Neural progenitor cell (in vitro differentiated cells): ENCODE data around the gene KPNA6. TPM values are rescaled to one million over a fixed set of nuclear protein-coding genes. Genes with fewer than 3 reads are reported as not detected.
A peak's percentile ranks its signal among the peaks of the same experiment; 100 is the strongest.

ENCODE experiments used
- DNase-seq: peaks from one replicate; pipeline ENCODE4 v3.0.0-alpha.2; 2016; ENCODE audit warnings: low spot score
- H2AFZ ChIP-seq: fragments of 200-600 bp; sonication (generic); replicated peaks from 2 replicates; pipeline ENCODE4 v1.6.1; 2016; ENCODE audit warnings: antibody characterized with exemption
- H3F3A ChIP-seq: fragments of 200-600 bp; sonication (generic); 2 replicates; pipeline ENCODE4 v1.6.1; 2016; ENCODE audit warnings: antibody characterized with exemption, low read depth
- H3K27ac ChIP-seq: fragments of 200-600 bp; sonication (generic); 2 replicates; pipeline ENCODE4 v1.5.1; 2016; ENCODE audit warnings: mild to moderate bottlenecking
- H3K27me3 ChIP-seq: fragments of 200-600 bp; sonication (generic); 2 replicates; pipeline ENCODE4 v1.6.1; 2016; ENCODE audit warnings: mild to moderate bottlenecking, moderate library complexity
- H3K36me3 ChIP-seq: fragments of 200-600 bp; sonication (generic); 2 replicates; pipeline ENCODE4 v1.5.1; 2016
- H3K4me1 ChIP-seq: fragments of 200-600 bp; sonication (generic); 2 replicates; pipeline ENCODE4 v1.6.1; 2016; ENCODE audit warnings: mixed run types
- H3K4me2 ChIP-seq: fragments of 200-600 bp; sonication (generic); 2 replicates; pipeline ENCODE4 v1.6.1; 2016
- H3K4me3 ChIP-seq: fragments of 200-600 bp; sonication (generic); 2 replicates; pipeline ENCODE4 v1.5.1; 2016
- H3K79me2 ChIP-seq: fragments of 200-600 bp; sonication (generic); 2 replicates; pipeline ENCODE4 v1.6.1; 2016; ENCODE audit warnings: low read depth
- H3K9ac ChIP-seq: fragments of 200-600 bp; sonication (generic); 2 replicates; pipeline ENCODE4 v1.6.1; 2016
- H3K9me3 ChIP-seq: fragments of 200-600 bp; sonication (generic); 2 replicates; pipeline ENCODE4 v1.5.1; 2016; ENCODE audit warnings: low read depth
- H4K20me1 ChIP-seq: fragments of 200-600 bp; sonication (generic); 2 replicates; pipeline ENCODE4 v1.6.1; 2016; ENCODE audit warnings: low read depth
- H3K27ac Mint-ChIP-seq: 3 replicates; pipeline ENCODE4 v1.8.0; 2021; ENCODE audit warnings: mixed read lengths
- H3K27me3 Mint-ChIP-seq: 2 replicates; pipeline ENCODE4 v1.8.0; 2022; ENCODE audit warnings: low read depth, mild to moderate bottlenecking, inconsistent platforms, moderate library complexity, mixed read lengths; ENCODE audit not compliant: insufficient read depth
- H3K36me3 Mint-ChIP-seq: 3 replicates; pipeline ENCODE4 v1.8.0; 2021; ENCODE audit warnings: mixed read lengths
- H3K4me1 Mint-ChIP-seq: 3 replicates; pipeline ENCODE4 v1.8.0; 2021; ENCODE audit warnings: mixed read lengths
- H3K4me3 Mint-ChIP-seq: 3 replicates; pipeline ENCODE4 v1.8.0; 2021; ENCODE audit warnings: mild to moderate bottlenecking, moderate library complexity, mixed read lengths
- H3K9me3 Mint-ChIP-seq: 3 replicates; pipeline ENCODE4 v1.8.0; 2020; ENCODE audit warnings: mixed read lengths
- CTCF ChIP-seq: fragments of 200-600 bp; sonication (generic); IDR thresholded peaks from 2 replicates; pipeline ENCODE4 v1.5.1; 2017; ENCODE audit warnings: antibody characterized with exemption, mild to moderate bottlenecking
- EZH2 ChIP-seq: fragments of 200-600 bp; sonication (generic); IDR thresholded peaks from 2 replicates; pipeline ENCODE4 v1.6.1; 2017; ENCODE audit warnings: antibody characterized with exemption, mild to moderate bottlenecking, moderate library complexity
- EZH2phosphoT487 ChIP-seq: fragments of 200-600 bp; sonication (generic); IDR thresholded peaks from 2 replicates; pipeline ENCODE4 v1.6.1; 2017; ENCODE audit warnings: antibody characterized with exemption
- total RNA-seq: library from RNA; depleted of rRNA; stranded (reverse); fragments of >200 nt; gene quantifications from 2 replicates; pipeline ENCODE4 v1.2.3, GENCODE V29; 2015; ENCODE audit warnings: low replicate concordance

Gene KPNA6
- total RNA-seq, 1 donor from 2014 or later, result 69.3 TPM

DNA sequence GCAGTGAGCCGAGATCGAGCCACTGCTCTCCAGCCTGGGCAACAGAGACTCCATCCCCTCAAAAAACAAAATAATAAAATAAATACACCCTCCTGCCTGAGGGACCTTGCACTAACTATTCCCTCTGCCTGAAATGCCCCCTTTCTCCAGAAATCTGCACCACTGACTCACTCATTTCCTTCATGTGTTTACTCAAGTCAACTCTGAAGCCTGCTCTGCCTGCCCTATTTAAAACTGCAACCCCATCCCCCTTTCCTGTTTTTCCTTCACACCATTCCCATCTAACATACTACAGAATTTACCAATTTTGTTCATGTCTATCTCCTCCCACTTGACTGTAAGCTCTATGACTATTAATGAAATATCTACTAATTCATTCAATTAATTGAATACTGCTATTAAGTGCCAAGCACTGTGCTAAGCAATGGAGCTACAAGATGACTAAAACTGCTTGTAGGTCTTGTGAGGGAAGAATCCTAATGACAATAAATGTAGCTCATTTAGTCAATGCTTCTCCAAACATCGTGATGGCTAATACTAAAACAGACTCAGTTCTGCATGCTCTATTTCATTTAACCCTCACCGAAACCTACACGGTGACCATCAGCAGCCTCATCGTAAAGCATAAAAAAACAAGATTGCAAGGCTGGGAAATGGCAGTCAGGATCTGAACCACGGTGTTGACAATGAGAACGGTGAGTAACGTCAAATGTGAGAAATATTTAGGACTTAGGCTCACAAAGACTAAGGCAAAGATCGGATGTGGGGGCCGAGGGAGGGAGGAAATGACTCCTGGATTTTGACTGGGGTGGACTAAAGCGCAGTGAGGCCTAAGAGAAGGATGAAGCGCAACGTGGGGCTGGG, 35.9 kb upstream of the KPNA6 start:
- H2AFZ ChIP-seq, result peak overlapping the region; percentile 67
- peaks cover 14% of the 10 kb centered on the region for H4K20me1 ChIP-seq
- H3F3A ChIP-seq, result peaks cover 37% of the 10 kb centered on the region
- no peaks in the 10 kb centered on the region for H3K36me3 ChIP-seq
- H3K79me2 ChIP-seq, result peaks cover 18% of the 10 kb centered on the region
- TF ChIP-seq CTCF, result no peak
- TF ChIP-seq EZH2phosphoT487, result no peak
- peaks cover 27% of the 10 kb centered on the region for H3K4me1 Mint-ChIP-seq
- H3K36me3 Mint-ChIP-seq, result peaks cover 4% of the 10 kb centered on the region
- H3K4me2 ChIP-seq, result peak overlapping the region; percentile 87
- peaks cover 6% of the 10 kb centered on the region for H3K27me3 Mint-ChIP-seq
- peak overlapping the region; percentile 94 for H3K27ac ChIP-seq
- H3K27ac Mint-ChIP-seq, result peak overlapping the region; percentile 84
- peak overlapping the region; percentile 86 for H3K4me3 ChIP-seq
- H3K9ac ChIP-seq, result peak overlapping the region; percentile 50
- peak overlapping the region; percentile 87 for H3K4me3 Mint-ChIP-seq
- no peaks in the 10 kb centered on the region for H3K27me3 ChIP-seq
- DNase-seq, result no peak
- no peaks in the 10 kb centered on the region for H3K9me3 Mint-ChIP-seq
- H3K9me3 ChIP-seq, result no peaks in the 10 kb centered on the region
- peaks cover 34% of the 10 kb centered on the region for H3K4me1 ChIP-seq

- peaks cover under 1% of the 10 kb centered on the region for H3K27me3 Mint-ChIP-seq
- H3F3A ChIP-seq, result peaks cover 30% of the 10 kb centered on the region
- DNase-seq, result peak; percentile 99
- H3K79me2 ChIP-seq, result peaks cover 18% of the 10 kb centered on the region
- no peaks in the 10 kb centered on the region for H3K9me3 Mint-ChIP-seq
- H3K27ac ChIP-seq, result peak within 1 kb of the TSS; percentile 94
- no peaks in the 10 kb centered on the region for H3K9me3 ChIP-seq
- peak within 1 kb of the TSS; percentile 67 for H2AFZ ChIP-seq
- peak within 1 kb of the TSS; percentile 87 for H3K4me2 ChIP-seq
- H3K4me1 ChIP-seq, result peaks cover 34% of the 10 kb centered on the region
- peaks cover 29% of the 10 kb centered on the region for H3K4me1 Mint-ChIP-seq
- H3K27me3 ChIP-seq, result no peaks in the 10 kb centered on the region
- H3K36me3 Mint-ChIP-seq, result peaks cover 10% of the 10 kb centered on the region
- peaks cover 14% of the 10 kb centered on the region for H4K20me1 ChIP-seq
- H3K27ac Mint-ChIP-seq, result peak within 1 kb of the TSS; percentile 88
- peak within 1 kb of the TSS; percentile 61 for H3K9ac ChIP-seq
- TF ChIP-seq EZH2phosphoT487, result no peak
- TF ChIP-seq EZH2, result no peak
- TF ChIP-seq CTCF, result no peak
- peak within 1 kb of the TSS; percentile 86 for H3K4me3 ChIP-seq
- no peaks in the 10 kb centered on the region for H3K36me3 ChIP-seq
- H3K4me3 Mint-ChIP-seq, result peak within 1 kb of the TSS; percentile 87
Measured at GRCh38 chr1:32072622-32073298, 35.1 kb upstream of the KPNA6 start, which contains the start of gene TMEM39B. TMEM39B (plus strand) TSS chr1:32072939; CDS start chr1:32073048, 109 bp downstream.

- no peaks in the 10 kb centered on the region for H3K9me3 Mint-ChIP-seq
- H3K4me3 Mint-ChIP-seq, result peak overlapping the region; percentile 87
- no peak overlapping the region for H2AFZ ChIP-seq
- H3K79me2 ChIP-seq, result peaks cover 18% of the 10 kb centered on the region
- H3K27ac Mint-ChIP-seq, result peak overlapping the region; percentile 88
- H3K9me3 ChIP-seq, result no peaks in the 10 kb centered on the region
- H3K4me2 ChIP-seq, result peak overlapping the region; percentile 87
- H3K36me3 Mint-ChIP-seq, result peaks cover 10% of the 10 kb centered on the region
- H4K20me1 ChIP-seq, result peaks cover 14% of the 10 kb centered on the region
- H3K9ac ChIP-seq, result no peak overlapping the region
- peaks cover 24% of the 10 kb centered on the region for H3F3A ChIP-seq
- H3K27me3 Mint-ChIP-seq, result no peaks in the 10 kb centered on the region
- peak overlapping the region; percentile 86 for H3K4me3 ChIP-seq
- DNase-seq, result peak; percentile 98
- H3K36me3 ChIP-seq, result no peaks in the 10 kb centered on the region
- peaks cover 29% of the 10 kb centered on the region for H3K4me1 ChIP-seq
- TF ChIP-seq EZH2phosphoT487, result no peak
- TF ChIP-seq CTCF, result peak; percentile 64
- H3K4me1 Mint-ChIP-seq, result peaks cover 24% of the 10 kb centered on the region
- no peak overlapping the region for H3K27ac ChIP-seq
- no peaks in the 10 kb centered on the region for H3K27me3 ChIP-seq
Measured at GRCh38 chr1:32073299-32074229, 34.3 kb upstream of the KPNA6 start.
